Endothelial cell of umbilical vein (primary cell): Measurements from ENCODE around the gene LRRC23. TPM values are rescaled to one million over a fixed set of nuclear protein-coding genes. Genes with fewer than 3 reads are reported as not detected.
"Not testable (repeated sequence)": the region's sequence is repeated elsewhere in the genome, so short reads cannot be mapped to it uniquely, and the experiment has no call there.

Experiments used
- BruUV-seq: library from RNA; stranded (reverse); fragments of 400-500 nt; replicated peaks from 2 replicates; lab custom pipeline; 2021; lab: Mats Ljungman, UMichigan
- CTCF ChIA-PET: fragments of 300-600, 350-600 bp; sonication (Branson Sonifier 250); formaldehyde crosslinking; loops from one replicate; lab custom pipeline; 2021; ENCODE audit warnings: antibody characterized with exemption, inconsistent platforms; lab: Charles Lee
- POLR2A ChIA-PET: fragments of 300-600, 350-600 bp; sonication (Branson Sonifier 250); formaldehyde crosslinking; loops from one replicate; lab custom pipeline; 2021; ENCODE audit warnings: antibody characterized with exemption, inconsistent platforms; lab: Charles Lee
- DNase-seq: peaks from one replicate; pipeline ENCODE4 v3.0.0-alpha.2; 2011; ENCODE audit warnings: low read depth, low spot score
- FAIRE-seq: peaks from 2 replicates; lab custom pipeline; 2011; peaks lifted over from hg19 to GRCh38; lab: Jason Lieb, UNC
- H2AFZ ChIP-seq: 2 replicates; pipeline ENCODE4 v1.6.0; 2012; ENCODE audit warnings: low read depth, low read length, control low read depth, inconsistent platforms
- H3K27ac ChIP-seq: 2 replicates; pipeline ENCODE4 v1.5.1; 2011; ENCODE audit warnings: low read depth, mild to moderate bottlenecking, control low read depth, low read length, moderate library complexity; ENCODE audit not compliant: insufficient read depth
- H3K27me3 ChIP-seq, 2 experiments: 2 replicates each; pipeline versions ENCODE4 v1.6.0 to v1.6.1; 2011; ENCODE audit warnings: low read length in 2 of 2, mixed read lengths in 1 of 2; ENCODE audit not compliant: control insufficient read depth in 2 of 2, insufficient read depth in 2 of 2
- H3K36me3 ChIP-seq, 2 experiments: 2 replicates in 1 of 2; 3 replicates in 1 of 2; pipeline ENCODE4 v1.5.1; 2011; ENCODE audit warnings: low read length in 2 of 2, mild to moderate bottlenecking in 1 of 2, moderate library complexity in 1 of 2; ENCODE audit not compliant: control insufficient read depth in 2 of 2, insufficient read depth in 2 of 2; ENCODE audit errors: extremely low read depth in 1 of 2
- H3K4me1 ChIP-seq: 3 replicates; pipeline ENCODE4 v1.5.1; 2011; ENCODE audit warnings: mild to moderate bottlenecking, low read length; ENCODE audit not compliant: control insufficient read depth, insufficient read depth; ENCODE audit errors: extremely low read depth
- H3K4me2 ChIP-seq: 2 replicates; pipeline ENCODE4 v1.6.1; 2011; ENCODE audit warnings: low read length, control low read depth, mixed read lengths; ENCODE audit not compliant: insufficient read depth
- H3K4me3 ChIP-seq, 3 experiments: fragments of 200-600 bp in 1 of 3; sonication (generic), shearing (Covaris generic) in 1 of 3; replicated peaks in 1 of 3; 2 replicates each; pipeline ENCODE4 v1.5.1; 2011 to 2016; ENCODE audit warnings: control low read depth in 3 of 3, low read length in 3 of 3, mild to moderate bottlenecking in 2 of 3, inconsistent platforms in 1 of 3, low read depth in 1 of 3, moderate library complexity in 1 of 3; ENCODE audit not compliant: insufficient read depth in 1 of 3
- H3K79me2 ChIP-seq: 2 replicates; pipeline ENCODE4 v1.6.0; 2012; ENCODE audit warnings: low read length, inconsistent platforms; ENCODE audit not compliant: control insufficient read depth, insufficient read depth
- H3K9ac ChIP-seq: replicated peaks from 2 replicates; pipeline ENCODE3; 2011; ENCODE audit warnings: low read length, control low read depth; ENCODE audit not compliant: insufficient read depth; ENCODE audit errors: extremely low read depth
- H3K9me1 ChIP-seq: replicated peaks from 3 replicates; pipeline ENCODE4 v1.6.0; 2011; ENCODE audit warnings: mild to moderate bottlenecking, low read length; ENCODE audit not compliant: control insufficient read depth, insufficient read depth; ENCODE audit errors: extremely low read depth
- H3K9me3 ChIP-seq: replicated peaks from 2 replicates; pipeline ENCODE4 v1.5.1; 2012; ENCODE audit warnings: low read length, inconsistent platforms; ENCODE audit not compliant: control insufficient read depth, insufficient read depth
- H4K20me1 ChIP-seq: replicated peaks from 2 replicates; pipeline ENCODE3; 2011; ENCODE audit warnings: mild to moderate bottlenecking, low read length; ENCODE audit not compliant: control insufficient read depth, insufficient read depth; ENCODE audit errors: extremely low read depth
- POLR2A ChIP-seq: IDR thresholded peaks from 2 replicates; pipeline ENCODE4 v1.6.1; 2012; ENCODE audit warnings: low read depth, mild to moderate bottlenecking, control low read depth, low read length
- dilution Hi-C: fragments of 300-500 bp; cut with MboI; formaldehyde crosslinking; loops from one replicate; pipeline ENCODE4 v1.15.0; 2019; ENCODE audit warnings: low sequenced_read_pairs; ENCODE audit not compliant: extremely low pct_ligation_motif_present
- intact Hi-C: fragments of 100-400 bp; cut with micrococcal nuclease; formaldehyde crosslinking; loops from one replicate; pipeline ENCODE4 v1.10.0; 2022
- polyA plus RNA-seq, 4 experiments: library from polyadenylated mRNA; depleted of rRNA in 3 of 4; stranded (reverse) in 3 of 4; unstranded in 1 of 4; fragments of >200 nt; gene quantifications; 2 replicates each; pipeline versions ENCODE4 v1.2.1 to v1.2.3, GENCODE V29; 2011 to 2012; ENCODE audit warnings: missing spikeins in 1 of 4
- total RNA-seq: library from RNA; stranded (reverse); gene quantifications from 2 replicates; pipeline ENCODE4 v1.2.3, GENCODE V29; 2021

Gene LRRC23
- total and polyA plus RNA-seq, 2 donors (not counting 3 experiments of a cell fraction or from before 2014, with no cell fraction given) = 3.1 to 3.5 TPM

DNA sequence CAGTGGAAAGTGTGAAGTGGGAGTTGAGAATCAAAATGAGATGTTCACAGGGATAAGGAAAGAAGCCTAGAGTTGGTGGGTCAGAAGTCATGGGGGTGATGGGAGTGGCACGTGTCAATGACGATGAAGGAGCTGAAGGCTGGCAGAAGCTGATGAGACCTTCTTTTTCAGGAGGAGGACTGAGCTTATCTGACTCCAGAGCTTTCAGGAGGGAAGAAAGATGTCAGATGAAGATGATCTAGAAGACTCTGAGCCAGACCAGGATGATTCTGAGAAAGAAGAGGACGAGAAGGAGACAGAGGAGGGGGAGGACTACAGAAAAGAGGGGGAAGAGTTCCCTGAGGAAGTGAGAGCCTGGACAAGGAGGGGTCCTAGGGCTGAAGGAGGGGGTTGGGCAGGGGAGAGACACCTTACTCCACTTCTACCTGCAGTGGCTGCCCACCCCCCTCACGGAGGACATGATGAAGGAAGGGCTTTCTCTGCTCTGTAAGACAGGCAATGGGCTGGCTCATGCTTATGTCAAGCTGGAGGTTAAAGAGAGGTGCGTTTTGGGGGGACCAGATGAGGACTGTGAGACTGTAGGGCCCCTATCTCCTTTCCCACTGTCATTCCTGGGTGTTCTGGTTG lies 905 bp downstream of the LRRC23 start:
- DNase-seq (no peak), FAIRE-seq (no peak)
- dilution Hi-C loops (no loop called here), intact Hi-C loops (no loop called here)
- H3K9me3 ChIP-seq = no peaks in the 10 kb centered on the region
- CTCF ChIA-PET = interaction anchor here (0.9 to 2.2 kb wide), 5 partner anchors 13 to 36 kb away, joined by 3 to 8 read pairs (median 5); partner anchors contain the start of gene SPSB2
- no peak overlapping the region for H3K4me2 ChIP-seq
- H3K79me2 ChIP-seq = no peaks in the 10 kb centered on the region
- BruUV-seq = no TSS peak
- H3K27ac ChIP-seq = no peak overlapping the region
- no peak overlapping the region for H3K4me3 ChIP-seq
- H3K4me1 ChIP-seq = peaks cover 7% of the 10 kb centered on the region
- POLR2A ChIA-PET = interaction anchor here (1.4 kb wide), 1 partner anchor 38 kb away, joined by 3 read pairs; the partner anchor contains the start of gene TPI1
- H3K9ac ChIP-seq = no peak overlapping the region
- H2AFZ ChIP-seq = peak overlapping the region; percentile 83
- no peaks in the 10 kb centered on the region for H3K9me1 ChIP-seq
- H3K36me3 ChIP-seq = no peaks in the 10 kb centered on the region
- no peaks in the 10 kb centered on the region for H3K27me3 ChIP-seq
- H4K20me1 ChIP-seq = no peaks in the 10 kb centered on the region
- TF ChIP-seq POLR2A = no peak

DNA sequence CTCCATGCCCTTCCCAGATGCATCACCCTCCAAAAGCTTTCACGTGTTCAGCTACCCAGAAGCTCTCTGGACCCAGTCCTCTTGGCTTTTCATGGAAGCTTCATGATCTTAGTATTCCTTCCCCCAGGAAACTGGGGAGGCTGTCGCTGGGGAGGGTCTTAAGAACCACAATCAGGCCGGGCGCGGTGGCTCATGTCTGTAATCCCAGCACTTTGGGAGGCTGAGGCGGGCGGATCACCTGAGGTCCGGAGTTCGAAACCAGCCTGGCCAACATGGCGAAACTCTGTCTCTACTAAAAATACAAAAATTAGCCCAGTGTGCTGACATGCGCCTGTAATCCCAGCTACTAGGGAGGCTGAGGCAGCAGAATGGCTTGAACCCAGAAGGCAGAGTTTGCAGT lies 3.5 kb downstream of the LRRC23 start:
- not testable (repeated sequence) for FAIRE-seq

More for the DNA sequence above, 3.5 kb downstream of the LRRC23 start:
- H3K4me1 ChIP-seq, dilution Hi-C loops, H3K27me3 ChIP-seq, H4K20me1 ChIP-seq, H3K4me3 ChIP-seq, H2AFZ ChIP-seq, POLR2A ChIA-PET, H3K9ac ChIP-seq, H3K9me1 ChIP-seq, DNase-seq, H3K9me3 ChIP-seq, H3K4me2 ChIP-seq, H3K79me2 ChIP-seq, H3K36me3 ChIP-seq, intact Hi-C loops, H3K27ac ChIP-seq, BruUV-seq: not testable (repeated sequence)
- CTCF ChIA-PET = interaction anchor here (1.2 to 1.9 kb wide), 3 partner anchors 16 to 36 kb away, joined by 3 to 10 read pairs (median 4); no protein-coding TSS in a partner anchor
